ENCODE results near the gene ZSCAN9.

The ZSCAN9 gene

DNA sequence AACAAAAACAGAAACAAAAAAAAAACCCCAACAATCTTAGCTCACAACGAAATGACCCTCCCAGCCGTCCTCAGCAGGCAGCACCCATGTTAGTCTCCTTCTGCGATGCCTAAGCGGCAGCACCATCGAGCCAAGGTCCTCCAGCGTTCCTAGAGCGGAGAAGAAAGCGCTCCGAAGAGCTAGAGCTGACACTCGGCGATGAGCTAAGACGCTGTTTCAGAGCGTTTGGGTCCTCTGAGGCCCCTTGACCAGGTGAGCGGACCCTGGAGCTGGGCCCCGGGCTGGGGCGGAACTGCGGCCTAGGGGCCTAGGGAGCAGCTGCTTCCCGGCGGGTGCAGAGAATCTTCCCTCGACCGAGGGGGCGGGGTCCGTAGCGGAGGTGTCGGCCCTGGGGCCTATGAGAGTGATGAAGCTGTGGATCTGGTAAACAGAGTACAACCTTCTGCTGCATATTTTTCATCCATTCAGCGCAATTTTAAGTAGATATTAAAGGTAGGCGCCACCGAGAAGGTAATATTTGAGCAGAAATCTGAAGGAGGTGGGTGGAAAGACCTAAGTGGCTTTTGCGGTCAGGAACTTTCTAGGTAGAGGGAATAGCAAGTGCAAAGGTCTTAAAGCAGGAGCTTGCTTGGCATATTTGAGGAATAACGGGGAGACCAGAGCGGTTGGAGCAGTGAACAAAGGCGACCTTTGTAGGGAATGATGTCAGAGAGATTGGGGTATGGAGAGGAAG, 42.1 kb downstream of the ZSCAN9 start, which contains the start of gene ZSCAN26:
Gene ZSCAN26 (plus strand): TSS at position 182 of the 733 bp plus-strand sequence. CDS start 4,777 bp downstream, outside the sequence.
- DNase-seq (ENCODE audit: low spot score), result peak; percentile 92

DNA sequence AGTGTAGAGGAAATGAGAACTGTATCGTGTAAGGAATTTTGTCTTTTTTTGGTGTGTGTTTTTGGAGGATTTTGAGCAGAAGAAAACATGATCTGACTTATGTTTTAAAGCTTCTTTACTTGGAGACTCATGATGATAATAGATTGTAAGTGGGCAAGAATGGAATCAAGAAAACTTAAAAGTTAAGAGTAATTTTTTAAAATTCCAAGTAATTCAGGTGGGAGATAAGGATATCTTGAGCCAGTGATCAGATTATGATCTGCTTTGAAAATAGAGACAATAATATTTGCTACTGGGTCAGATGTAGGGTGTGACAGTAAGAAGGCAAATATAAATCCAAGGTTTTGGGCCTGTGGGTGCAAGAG, 42.6 kb downstream of the ZSCAN9 start:
- no peak for DNase-seq (ENCODE audit: low spot score)

DNA sequence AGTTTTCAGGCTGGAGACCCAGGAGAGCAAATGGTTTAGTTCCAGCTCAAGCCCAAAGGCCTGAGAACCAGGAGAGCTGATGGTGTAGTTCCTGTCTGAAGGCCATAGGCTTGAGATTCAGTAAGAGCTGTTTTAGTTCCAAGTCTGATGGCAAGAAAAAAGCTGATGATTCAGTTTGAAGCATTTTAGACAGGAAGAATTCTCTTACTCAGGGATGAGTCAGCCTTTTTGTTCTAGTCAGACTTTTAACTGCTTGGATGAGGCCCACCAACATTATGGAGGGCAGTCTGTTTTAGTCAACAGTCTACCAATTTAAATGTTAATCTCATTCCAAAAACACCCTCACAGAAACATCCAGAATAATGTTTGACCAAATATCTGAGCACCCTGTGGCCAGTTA, 44.4 kb downstream of the ZSCAN9 start:
- DNase-seq (ENCODE audit: low spot score), result peak; percentile 21

DNA sequence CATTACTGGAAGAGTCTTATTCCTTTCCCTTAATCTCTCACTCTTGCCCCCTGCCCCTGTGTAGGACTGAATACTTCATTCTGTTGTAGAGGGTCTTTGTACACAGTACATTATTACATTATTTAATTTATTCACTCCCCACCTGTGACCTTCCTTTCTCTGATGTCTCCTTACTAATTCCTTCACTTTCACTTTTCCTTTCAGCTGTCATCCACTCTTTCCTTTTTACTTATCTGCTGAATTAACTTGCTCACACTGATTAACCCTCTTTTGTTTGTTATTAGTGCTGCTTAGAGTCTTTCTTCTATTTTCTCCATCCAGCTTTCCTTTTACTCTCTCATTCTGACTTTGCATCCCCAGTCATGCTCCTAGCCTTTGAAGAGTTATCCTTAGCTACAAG, 49.8 kb downstream of the ZSCAN9 start:
- no peak for DNase-seq (ENCODE audit: low spot score)

DNA sequence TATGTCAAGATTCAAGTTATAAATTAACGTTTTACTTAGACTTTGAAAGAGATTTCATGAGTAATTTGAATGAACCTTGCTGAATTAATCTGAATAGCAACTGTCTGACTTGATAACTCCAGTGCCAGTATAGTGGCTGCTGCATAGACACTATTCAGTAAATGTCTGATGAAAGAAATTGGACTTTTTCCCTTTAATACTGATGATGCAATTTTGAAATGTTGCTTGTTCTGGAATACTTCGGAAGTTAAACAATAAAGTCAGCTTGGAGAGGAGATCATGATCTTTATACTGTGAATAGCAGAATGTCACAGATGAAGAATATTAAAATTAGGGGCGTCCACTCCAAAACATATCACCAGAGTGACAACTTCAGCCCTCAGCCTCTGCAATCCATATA, 52.7 kb downstream of the ZSCAN9 start:
- no peak for DNase-seq (ENCODE audit: low spot score)

DNA sequence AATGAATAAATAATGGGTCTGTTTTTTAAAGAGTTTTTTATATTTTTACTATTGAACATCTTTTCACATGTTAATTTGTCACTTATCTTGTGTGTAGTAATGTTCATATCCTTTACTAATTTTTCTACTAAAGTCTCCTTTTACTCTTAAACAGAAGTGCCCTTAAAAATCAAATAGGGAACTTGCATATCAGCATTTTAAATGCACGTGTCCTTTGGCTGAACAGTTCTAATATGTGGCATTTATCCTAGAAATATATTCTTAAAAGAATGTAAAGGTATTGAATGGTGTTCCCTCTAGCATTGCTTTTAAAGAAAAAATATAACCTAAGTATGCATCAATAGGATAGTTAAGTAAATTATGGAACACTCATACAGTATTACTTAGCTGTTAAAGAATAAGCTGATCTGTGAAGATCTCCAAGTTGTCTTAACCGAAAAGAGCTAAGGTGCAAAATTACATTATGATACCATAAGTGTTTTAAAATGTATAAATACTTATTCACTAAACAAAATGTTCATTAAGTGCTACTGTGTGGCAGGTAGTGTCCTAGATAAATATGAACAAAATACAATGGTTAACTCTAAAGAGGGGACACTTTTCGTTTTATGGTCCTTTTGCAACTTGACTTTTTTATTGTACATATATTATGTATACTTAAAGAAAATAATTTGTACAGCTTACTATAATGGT, 55.7 kb downstream of the ZSCAN9 start:
- DNase-seq (ENCODE audit: low spot score), result no peak

DNA sequence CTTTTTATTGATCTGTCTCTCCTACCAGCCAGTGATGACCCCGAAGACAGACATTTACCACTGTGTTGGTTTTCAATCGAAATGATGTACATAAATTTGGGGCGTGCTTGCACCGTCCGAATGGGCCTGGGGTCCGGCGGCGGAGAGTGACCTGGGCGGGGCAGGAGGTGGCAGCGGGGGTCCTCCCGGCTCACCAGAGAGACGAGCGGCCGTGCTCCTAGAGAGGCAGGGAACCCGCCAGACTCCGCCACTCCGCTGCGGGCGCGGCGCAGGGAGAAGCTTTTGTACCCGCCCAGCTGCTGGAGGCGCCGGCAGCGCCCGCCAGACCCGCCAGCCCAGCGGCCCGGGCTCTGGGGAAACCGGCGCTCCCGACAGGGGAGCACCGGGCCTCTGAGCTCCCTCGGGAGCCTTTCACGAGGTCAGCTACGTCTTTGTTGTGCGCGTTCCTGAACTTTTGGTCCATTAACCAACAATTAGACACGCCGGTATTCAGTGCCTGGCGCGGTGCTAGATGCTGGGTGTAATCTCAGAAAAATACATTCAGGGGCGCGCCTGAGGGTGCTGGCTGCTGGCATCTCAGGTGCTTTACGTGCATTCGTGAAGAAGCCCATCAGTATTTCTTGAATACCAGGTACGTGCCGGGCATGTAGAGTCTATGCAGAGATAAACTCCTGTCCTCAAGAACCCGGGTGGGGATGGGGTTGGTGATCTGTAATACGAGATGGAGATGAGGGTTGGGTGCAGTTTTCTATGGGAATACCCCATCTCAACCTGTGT, 56.4 kb downstream of the ZSCAN9 start, which contains the start of gene PGBD1:
Gene PGBD1 (plus strand): TSS at position 285 of the 777 bp plus-strand sequence. CDS start 2,242 bp downstream, outside the sequence.
- peak; percentile 33 for DNase-seq (ENCODE audit: low spot score)

DNA sequence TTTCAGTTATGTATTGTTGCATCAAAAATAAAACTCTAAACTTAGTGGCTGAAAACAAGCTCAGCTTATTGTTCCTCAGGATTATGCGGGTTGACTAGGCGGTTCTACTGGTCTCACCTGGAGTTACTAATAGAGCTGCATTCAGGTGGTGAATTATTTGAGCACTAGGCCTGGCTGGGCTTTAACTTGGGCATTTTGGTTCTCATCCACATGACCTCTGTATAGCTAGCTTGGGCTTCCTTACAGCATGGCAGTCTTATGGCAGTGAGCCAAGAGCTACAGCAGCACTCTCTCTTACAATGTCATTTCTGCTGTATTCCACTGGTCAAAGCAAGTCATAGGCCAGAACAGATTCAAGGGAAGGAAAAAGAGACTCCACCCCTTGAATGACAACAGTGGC, 57.9 kb downstream of the ZSCAN9 start:
- no peak for DNase-seq (ENCODE audit: low spot score)

Data from CD4-positive, alpha-beta T cell treated with Interleukin-15 for 4 hours (primary cell).